MM.1S (cell line): ENCODE results near the gene SNX6.
"Not testable (repeated sequence)": the region's sequence is repeated elsewhere in the genome, so short reads cannot be mapped to it uniquely, and the experiment has no call there.

Source experiments
- DNase-seq: peaks from one replicate; pipeline ENCODE4 v3.0.0-alpha.2; 2015
- H2AFZ ChIP-seq: fragments of 300-600 bp; sonication (generic); 2 replicates; pipeline ENCODE4 v1.6.0; 2016; ENCODE audit warnings: antibody characterized with exemption, low read length
- H3F3A ChIP-seq: fragments of 300-600 bp; sonication (generic); 2 replicates; pipeline ENCODE4 v1.6.1; 2016; ENCODE audit warnings: mild to moderate bottlenecking, antibody characterized with exemption, low read length, moderate library complexity, mixed read lengths; ENCODE audit not compliant: insufficient read depth
- H3K27ac ChIP-seq: fragments of 300-600 bp; sonication (generic); 2 replicates; pipeline ENCODE4 v1.5.1; 2016; ENCODE audit warnings: mild to moderate bottlenecking, low read length
- H3K27me3 ChIP-seq: fragments of 300-600 bp; sonication (generic); replicated peaks from 2 replicates; pipeline ENCODE4 v1.6.0; 2016; ENCODE audit warnings: low read length; ENCODE audit not compliant: insufficient read depth
- H3K36me3 ChIP-seq: fragments of 300-600 bp; sonication (generic); replicated peaks from 2 replicates; pipeline ENCODE4 v1.6.1; 2016; ENCODE audit warnings: mild to moderate bottlenecking, low read length, mixed read lengths; ENCODE audit not compliant: insufficient read depth
- H3K4me1 ChIP-seq: fragments of 300-600 bp; sonication (generic); 2 replicates; pipeline ENCODE4 v1.6.1; 2016; ENCODE audit warnings: low read length, mixed read lengths
- H3K4me2 ChIP-seq: fragments of 300-600 bp; sonication (generic); 2 replicates; pipeline ENCODE4 v1.6.0; 2016; ENCODE audit warnings: low read depth, low read length
- H3K4me3 ChIP-seq: fragments of 300-600 bp; sonication (generic); 2 replicates; pipeline ENCODE4 v1.5.1; 2016; ENCODE audit warnings: low read length, mixed read lengths
- H3K79me2 ChIP-seq: fragments of 300-600 bp; sonication (generic); 2 replicates; pipeline ENCODE4 v1.6.1; 2016; ENCODE audit warnings: mixed run types, low read length, mixed read lengths
- H3K9ac ChIP-seq: fragments of 300-600 bp; sonication (generic); 2 replicates; pipeline ENCODE4 v1.6.1; 2016; ENCODE audit warnings: low read length, mixed read lengths
- H3K9me2 ChIP-seq: fragments of 300-600 bp; sonication (generic); replicated peaks from 2 replicates; pipeline ENCODE4 v1.6.1; 2016; ENCODE audit warnings: mild to moderate bottlenecking, low read length, mixed read lengths; ENCODE audit not compliant: insufficient read depth
- H3K9me3 ChIP-seq: fragments of 300-600 bp; sonication (generic); replicated peaks from 2 replicates; pipeline ENCODE4 v1.6.1; 2016; ENCODE audit warnings: mild to moderate bottlenecking, low read length, mixed read lengths; ENCODE audit not compliant: insufficient read depth
- H4K20me1 ChIP-seq: fragments of 300-600 bp; sonication (generic); 2 replicates; pipeline ENCODE4 v1.6.1; 2016; ENCODE audit warnings: mild to moderate bottlenecking, low read length, moderate library complexity, mixed read lengths; ENCODE audit not compliant: insufficient read depth
- CTCF ChIP-seq: fragments of 300-600 bp; sonication (generic); IDR thresholded peaks from 2 replicates; pipeline ENCODE4 v1.5.1; 2016; ENCODE audit warnings: antibody characterized with exemption, low read length, mixed read lengths
- EZH2 ChIP-seq: fragments of 300-600 bp; sonication (generic); optimal IDR thresholded peaks from 2 replicates; pipeline ENCODE3; 2017; ENCODE audit warnings: low read depth, mild to moderate bottlenecking, antibody characterized with exemption, low read length, mixed read lengths
- EZH2phosphoT487 ChIP-seq: fragments of 300-600 bp; sonication (generic); IDR thresholded peaks from 2 replicates; pipeline ENCODE4 v1.6.1; 2018; ENCODE audit warnings: antibody characterized with exemption, low read length

SNX6 gene

DNA sequence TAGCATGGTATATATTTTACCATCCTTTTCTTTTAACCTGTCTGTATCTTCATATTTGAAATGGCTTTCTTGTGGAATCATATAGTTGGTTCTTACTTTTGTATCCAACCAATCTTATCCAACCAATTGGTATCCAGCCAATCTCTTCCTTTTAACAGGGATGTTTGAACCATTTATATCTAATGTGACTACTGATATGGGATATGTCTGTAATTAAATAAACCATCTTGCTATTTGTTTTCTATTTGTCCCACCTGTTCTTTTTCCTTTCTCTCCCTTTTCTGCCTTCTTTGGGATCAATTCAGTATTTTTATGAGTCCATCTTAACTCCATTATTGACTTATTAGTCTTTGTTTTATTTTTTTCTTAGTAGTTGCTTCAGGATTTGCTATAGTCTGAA is 30.8 kb upstream of the SNX6 start:
- no peaks in the 10 kb centered on the region for H3K9me2 ChIP-seq
- peaks cover 8% of the 10 kb centered on the region for H3K4me1 ChIP-seq
- no peaks in the 10 kb centered on the region for H3K36me3 ChIP-seq
- H3K9ac ChIP-seq = no peak overlapping the region
- H3K27ac ChIP-seq = no peak overlapping the region
- DNase-seq = no peak
- H3K9me3 ChIP-seq = no peaks in the 10 kb centered on the region
- H3K79me2 ChIP-seq = no peaks in the 10 kb centered on the region
- H3K27me3 ChIP-seq = no peaks in the 10 kb centered on the region
- H3F3A ChIP-seq = peaks cover 2% of the 10 kb centered on the region; the same call in 1 of the 2 replicates
- no peak overlapping the region for H2AFZ ChIP-seq
- no peak overlapping the region for H3K4me2 ChIP-seq
- no peak overlapping the region for H3K4me3 ChIP-seq
- TF ChIP-seq EZH2 (no peak), EZH2phosphoT487 (no peak), CTCF (no peak)
- H4K20me1 ChIP-seq = no peaks in the 10 kb centered on the region

DNA sequence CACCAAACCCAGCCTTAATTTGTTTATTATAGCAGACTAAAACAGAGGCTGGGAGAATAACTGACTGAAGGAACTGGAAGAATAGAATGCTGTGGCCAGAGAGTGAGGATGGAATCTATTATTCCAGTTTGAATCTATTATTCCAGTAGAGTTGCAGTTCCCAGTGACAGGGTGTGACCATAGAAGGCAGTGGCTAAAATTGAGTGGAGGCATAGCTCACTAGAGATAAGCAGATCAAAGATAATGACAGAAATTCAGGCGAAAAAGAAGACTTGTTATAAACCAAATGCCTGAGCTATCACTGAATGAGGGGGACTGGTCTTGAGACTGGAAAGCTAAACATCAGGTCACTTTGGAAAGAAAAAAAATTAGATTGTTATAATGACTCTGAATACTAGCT is 26.0 kb upstream of the SNX6 start:
- H2AFZ ChIP-seq = no peak overlapping the region
- no peak overlapping the region for H3K27ac ChIP-seq
- H3K9me3 ChIP-seq = no peaks in the 10 kb centered on the region
- DNase-seq = no peak
- H4K20me1 ChIP-seq = no peaks in the 10 kb centered on the region
- H3K4me1 ChIP-seq = no peaks in the 10 kb centered on the region
- no peaks in the 10 kb centered on the region for H3K27me3 ChIP-seq
- no peak overlapping the region for H3K4me2 ChIP-seq
- H3K79me2 ChIP-seq = no peaks in the 10 kb centered on the region
- no peaks in the 10 kb centered on the region for H3K36me3 ChIP-seq
- TF ChIP-seq EZH2phosphoT487 = no peak
- TF ChIP-seq CTCF = no peak
- no peak for TF ChIP-seq EZH2
- H3K9ac ChIP-seq = no peak overlapping the region
- no peaks in the 10 kb centered on the region for H3F3A ChIP-seq
- no peaks in the 10 kb centered on the region for H3K9me2 ChIP-seq
- H3K4me3 ChIP-seq = no peak overlapping the region

- not testable (repeated sequence) for H3F3A ChIP-seq, H3K4me2 ChIP-seq, H3K27me3 ChIP-seq, H3K9ac ChIP-seq, H3K36me3 ChIP-seq, H3K4me1 ChIP-seq, H3K9me2 ChIP-seq, H3K4me3 ChIP-seq, H4K20me1 ChIP-seq, H2AFZ ChIP-seq, H3K9me3 ChIP-seq, H3K79me2 ChIP-seq, H3K27ac ChIP-seq, DNase-seq
Observed at GRCh38 chr14:34653073-34653472, 23.1 kb upstream of the SNX6 start.

DNA sequence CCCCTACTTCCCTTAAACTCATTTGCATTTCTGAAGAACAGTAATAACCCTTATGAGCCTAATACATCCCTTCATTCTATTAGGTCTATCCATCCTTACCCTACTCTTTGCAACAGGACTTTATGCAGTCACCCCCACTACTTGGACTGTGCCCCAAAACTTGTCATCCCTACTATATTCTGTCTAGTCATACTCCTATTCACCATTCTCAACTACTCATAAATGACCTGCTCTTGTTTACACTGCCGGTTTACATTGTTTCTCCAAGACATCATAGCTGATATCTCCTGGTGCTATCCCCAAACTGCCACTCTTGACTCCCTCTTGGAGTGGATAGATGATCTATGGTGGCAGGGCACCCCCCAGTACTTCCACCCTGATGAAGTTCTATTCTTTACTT is 22.4 kb upstream of the SNX6 start:
- not testable (repeated sequence) for H3K4me3 ChIP-seq, H3K27me3 ChIP-seq, H3K4me1 ChIP-seq, H3K9ac ChIP-seq, DNase-seq, H3K9me3 ChIP-seq, H3K79me2 ChIP-seq, H2AFZ ChIP-seq, H3K9me2 ChIP-seq, H4K20me1 ChIP-seq, H3F3A ChIP-seq, H3K27ac ChIP-seq, H3K36me3 ChIP-seq, H3K4me2 ChIP-seq
